ENCODE data around the gene PM20D1.

PM20D1 gene

GRCh38 chr1:205783904-205784303 is 66.0 kb downstream of the PM20D1 start:
- TF ChIP-seq, protein P1, sequence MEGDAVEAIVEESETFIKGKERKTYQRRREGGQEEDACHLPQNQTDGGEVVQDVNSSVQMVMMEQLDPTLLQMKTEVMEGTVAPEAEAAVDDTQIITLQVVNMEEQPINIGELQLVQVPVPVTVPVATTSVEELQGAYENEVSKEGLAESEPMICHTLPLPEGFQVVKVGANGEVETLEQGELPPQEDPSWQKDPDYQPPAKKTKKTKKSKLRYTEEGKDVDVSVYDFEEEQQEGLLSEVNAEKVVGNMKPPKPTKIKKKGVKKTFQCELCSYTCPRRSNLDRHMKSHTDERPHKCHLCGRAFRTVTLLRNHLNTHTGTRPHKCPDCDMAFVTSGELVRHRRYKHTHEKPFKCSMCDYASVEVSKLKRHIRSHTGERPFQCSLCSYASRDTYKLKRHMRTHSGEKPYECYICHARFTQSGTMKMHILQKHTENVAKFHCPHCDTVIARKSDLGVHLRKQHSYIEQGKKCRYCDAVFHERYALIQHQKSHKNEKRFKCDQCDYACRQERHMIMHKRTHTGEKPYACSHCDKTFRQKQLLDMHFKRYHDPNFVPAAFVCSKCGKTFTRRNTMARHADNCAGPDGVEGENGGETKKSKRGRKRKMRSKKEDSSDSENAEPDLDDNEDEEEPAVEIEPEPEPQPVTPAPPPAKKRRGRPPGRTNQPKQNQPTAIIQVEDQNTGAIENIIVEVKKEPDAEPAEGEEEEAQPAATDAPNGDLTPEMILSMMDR (IDR thresholded peaks at IDR 0.05; ENCODE audit: low read depth, low read length, missing control alignments) = no peak
- H3K4me3 ChIP-seq (ENCODE audit: low read depth, low read length) = no peak overlapping the region
- no peak for DNase-seq (ENCODE audit: low read depth)

- no peak overlapping the region for H3K4me3 ChIP-seq (ENCODE audit: low read depth, low read length)
- TF ChIP-seq, protein P1 (IDR thresholded peaks at IDR 0.05; ENCODE audit: low read depth, low read length, missing control alignments) = no peak
- DNase-seq (ENCODE audit: low read depth) = no peak
Measured at GRCh38 chr1:205783433-205783795, 66.5 kb downstream of the PM20D1 start.

- TF ChIP-seq, protein P1 (IDR thresholded peaks at IDR 0.05; ENCODE audit: low read depth, low read length, missing control alignments) = no peak
- H3K4me3 ChIP-seq (ENCODE audit: low read depth, low read length) = no peak overlapping the region
- no peak for DNase-seq (ENCODE audit: low read depth)
Measured at GRCh38 chr1:205782627-205783432, 67.1 kb downstream of the PM20D1 start.

DNA sequence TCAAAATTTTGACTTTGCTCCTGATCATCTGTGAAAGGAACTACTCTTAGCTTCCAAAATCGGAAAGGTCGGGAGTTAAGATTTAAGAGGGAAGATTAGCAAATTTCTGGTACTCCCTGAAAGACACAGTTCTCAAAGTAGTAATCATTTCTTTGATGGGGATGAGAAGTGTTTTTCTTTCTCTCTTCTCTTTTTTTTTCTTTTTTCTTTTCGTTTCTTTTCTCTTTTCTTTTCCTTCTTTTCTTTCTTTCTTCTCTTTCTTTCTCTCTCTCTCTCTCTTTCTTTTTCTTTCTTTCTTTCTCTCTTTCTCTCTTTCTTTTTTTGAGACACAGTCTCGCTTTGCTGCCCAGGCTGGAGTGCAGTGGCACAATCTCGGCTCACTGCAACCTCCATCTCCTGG is 69.6 kb downstream of the PM20D1 start:
- H3K4me3 ChIP-seq (ENCODE audit: low read depth, low read length) = no peak overlapping the region
- TF ChIP-seq, protein P1 (IDR thresholded peaks at IDR 0.05; ENCODE audit: low read depth, low read length, missing control alignments) = no peak
- no peak for DNase-seq (ENCODE audit: low read depth)

All from GM12864 (cell line).